ENCODE data around the gene PTPRR.

The PTPRR gene

DNA sequence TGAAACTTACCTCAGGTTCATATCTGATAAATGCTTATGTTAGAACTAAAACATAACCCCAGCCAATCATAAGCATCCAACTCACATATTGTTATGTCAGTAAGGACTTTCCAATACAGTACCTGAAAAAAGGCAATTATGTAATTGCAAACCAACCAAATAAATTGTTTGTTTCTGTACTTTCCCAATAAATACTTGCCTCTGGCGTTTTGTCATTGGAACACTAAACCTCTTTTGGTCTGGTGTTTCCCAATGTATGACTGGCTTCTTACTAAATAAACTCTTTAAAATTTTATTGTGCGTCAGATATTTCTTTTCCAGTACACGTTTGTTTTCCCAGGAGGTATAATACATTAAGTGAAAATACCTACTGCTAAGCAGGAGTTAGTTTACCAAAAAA, 276.6 kb downstream of the PTPRR start:
- DNase-seq (ENCODE audit: low spot score), result no peak

DNA sequence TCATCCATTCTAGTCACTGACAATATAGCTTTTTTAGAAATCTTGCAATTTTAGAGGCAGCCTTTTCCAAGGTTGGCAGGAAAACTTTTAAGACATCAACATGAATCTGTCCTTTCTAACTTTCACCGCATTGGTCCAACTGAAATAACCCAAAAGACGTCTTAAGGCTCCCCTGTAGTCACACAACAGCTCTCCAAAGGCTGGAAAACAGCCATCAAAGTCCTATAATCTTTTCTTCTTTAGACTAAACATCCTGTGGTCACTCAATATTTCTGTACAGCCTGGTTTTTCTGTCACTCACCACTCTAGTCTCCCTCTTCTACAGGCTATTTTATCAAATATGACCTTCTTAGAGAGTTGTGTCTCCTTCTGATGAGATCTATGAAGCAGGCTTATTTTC, 278.8 kb downstream of the PTPRR start:
- no peak for DNase-seq (ENCODE audit: low spot score)

DNA sequence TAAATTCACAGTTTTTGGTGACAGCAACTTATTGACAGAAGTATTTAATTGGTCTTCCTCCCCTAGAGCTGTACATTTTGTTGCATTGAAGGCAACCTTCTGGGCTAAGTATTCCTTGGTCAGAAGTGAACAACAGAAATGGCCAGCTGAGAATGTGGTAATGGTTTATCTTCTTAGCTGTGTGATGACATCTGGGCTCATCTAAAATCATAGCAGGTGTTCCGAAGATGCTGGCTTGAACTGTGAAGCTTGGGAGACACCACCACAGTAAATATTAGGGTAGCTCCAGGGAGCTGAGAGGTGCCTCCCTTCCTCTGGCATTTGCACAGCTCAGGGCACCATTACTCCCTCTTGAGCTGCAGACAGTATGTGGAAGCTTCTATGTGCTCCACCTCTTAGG, 279.6 kb downstream of the PTPRR start:
- no peak for DNase-seq (ENCODE audit: low spot score)

DNA sequence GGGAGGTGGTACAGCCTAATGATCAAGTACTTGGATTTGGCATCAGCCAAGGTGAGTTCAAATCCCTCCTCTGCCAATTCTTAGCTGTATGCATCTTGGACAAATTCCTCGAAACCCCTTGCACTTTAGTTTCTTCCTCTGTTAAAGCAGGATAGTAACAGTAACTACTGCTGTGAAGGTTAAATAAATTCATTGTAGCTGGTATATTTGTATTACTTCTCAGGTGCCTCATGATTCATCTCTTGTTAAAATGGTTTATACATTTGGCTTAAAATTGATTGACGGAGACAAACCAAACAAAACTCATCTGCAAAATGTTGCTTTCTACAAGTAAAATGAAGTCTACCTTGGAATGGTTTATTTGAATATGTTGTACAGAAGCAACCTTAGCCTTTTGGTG, 281.0 kb downstream of the PTPRR start:
- DNase-seq (ENCODE audit: low spot score), result no peak

DNA sequence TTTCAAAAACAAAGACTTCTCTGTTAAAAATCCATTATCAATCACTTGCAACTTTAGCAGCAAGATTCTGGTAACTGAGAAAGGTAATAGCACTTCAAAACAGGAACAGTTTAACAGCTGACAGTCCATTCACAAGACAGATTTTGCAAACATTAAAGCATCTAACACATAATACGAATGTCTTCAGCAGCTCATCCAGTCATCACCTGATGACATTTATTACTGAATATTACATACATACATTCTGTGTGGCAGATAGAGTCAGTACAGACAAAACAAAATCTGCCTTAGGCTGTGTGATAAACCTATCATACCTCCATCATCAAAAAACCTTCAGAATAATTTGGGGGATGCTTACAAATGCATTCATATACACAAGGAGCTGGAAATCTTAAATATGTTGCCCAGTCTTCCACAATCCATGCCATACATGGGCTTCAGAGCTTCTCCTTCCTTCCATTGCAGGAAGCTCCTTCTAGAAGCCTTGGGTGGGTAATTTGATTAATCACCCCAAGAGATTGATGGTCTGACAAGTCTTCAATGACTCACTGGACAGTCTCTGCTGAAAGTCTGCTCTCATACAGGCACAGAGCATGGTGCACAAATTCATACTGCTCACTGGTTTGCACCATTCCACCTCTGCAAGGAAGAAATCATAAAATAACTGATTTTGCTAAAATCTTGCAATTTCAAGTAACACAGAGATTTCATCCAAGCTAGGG, 281.7 kb downstream of the PTPRR start:
- no peak for DNase-seq (ENCODE audit: low spot score)

DNA sequence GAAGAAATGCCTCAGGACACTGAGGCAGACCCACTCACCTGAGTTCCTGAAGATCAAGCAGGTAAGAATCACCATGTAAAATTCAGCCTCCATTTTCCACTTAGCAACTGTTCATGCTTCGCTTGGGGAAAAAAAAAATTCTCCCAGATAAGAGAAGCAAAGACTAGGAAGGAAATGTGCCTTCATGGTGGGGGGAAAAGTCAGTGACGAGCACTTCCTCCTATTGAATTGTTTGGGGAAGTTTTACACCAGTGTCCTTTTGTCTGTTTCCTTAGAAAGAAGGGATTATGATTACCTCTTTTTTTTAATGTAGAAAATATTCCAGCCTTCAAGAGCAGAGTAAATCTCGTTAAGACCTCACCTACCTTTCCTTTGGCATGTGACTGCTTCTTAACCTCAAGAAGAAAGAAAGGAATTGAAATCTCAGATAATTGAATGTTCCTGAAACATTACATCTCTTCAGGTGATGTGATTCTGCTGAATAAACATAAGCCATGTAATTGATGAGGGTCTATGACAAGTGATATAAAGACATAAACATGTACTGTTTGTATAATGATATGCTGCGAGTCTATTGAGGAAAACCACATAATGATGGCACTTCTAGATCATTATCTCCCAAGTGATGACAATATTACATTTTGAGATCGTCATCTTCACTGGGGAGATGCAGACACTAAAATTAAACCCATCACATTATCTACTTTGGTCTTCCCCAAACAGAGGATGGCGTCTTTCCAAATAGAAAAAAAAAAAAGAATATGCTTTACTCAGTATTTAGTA, 283.0 kb downstream of the PTPRR start, which contains the start of gene PTPRB:
Gene PTPRB (minus strand): TSS at position 127 of the 783 bp plus-strand sequence. CDS start 34 bp downstream, at position 93.
- no peak for DNase-seq (ENCODE audit: low spot score)

DNA sequence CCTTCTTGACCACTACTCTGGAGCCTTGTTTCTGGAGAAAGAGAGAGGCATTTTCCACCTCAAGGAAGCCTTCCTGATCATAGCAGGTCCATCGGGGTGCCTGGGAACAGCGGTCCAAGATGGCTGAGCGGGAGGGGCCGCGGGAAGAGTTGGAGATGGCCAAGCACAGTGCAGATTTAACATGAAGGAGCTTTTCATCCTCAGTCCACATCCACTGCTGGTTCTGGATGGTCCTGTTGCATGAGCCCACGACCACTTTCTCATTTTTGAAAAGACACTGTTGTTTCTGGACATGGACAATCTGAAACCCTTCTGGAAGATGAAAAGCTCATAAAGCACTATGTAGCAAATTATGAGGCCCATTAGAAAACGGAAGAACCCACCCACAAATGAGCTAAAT, 284.8 kb downstream of the PTPRR start:
- DNase-seq (ENCODE audit: low spot score), result no peak

DNA sequence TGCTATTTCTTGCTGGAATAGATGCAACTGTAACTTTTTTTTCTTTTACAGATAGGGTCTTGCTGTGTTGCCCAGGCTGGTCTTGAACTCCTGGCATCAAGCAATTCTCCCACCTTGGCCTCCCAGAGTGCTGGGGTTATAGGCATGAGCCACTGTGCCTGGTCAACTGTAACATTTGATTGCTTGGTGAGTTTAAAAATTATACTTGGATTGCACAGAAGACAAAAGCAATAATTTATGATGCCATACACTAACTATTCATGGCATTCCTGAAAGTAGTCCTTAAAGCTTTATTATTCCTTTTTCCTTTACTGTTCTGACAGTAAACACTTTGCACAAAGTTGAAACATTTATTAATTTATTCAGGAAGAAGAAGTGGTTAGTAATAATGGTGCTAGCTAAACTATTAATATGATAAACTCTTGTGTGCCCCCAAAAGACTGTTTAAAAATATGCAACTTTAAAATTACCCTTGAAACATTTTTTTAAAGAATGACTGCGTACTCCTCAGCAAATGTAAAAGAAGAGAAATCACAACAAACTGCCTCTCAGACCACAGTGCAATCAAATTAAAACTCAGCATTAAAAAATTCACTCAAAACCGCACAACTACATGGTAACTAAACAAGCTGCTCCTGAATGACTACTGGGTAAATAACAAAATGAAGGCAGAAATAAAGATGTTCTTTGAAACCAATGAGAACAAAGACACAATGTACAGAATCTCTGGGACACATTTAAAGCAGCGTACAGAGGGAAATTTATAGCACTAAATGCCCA, 291.6 kb downstream of the PTPRR start:
- no peak for DNase-seq (ENCODE audit: low spot score)

DNA sequence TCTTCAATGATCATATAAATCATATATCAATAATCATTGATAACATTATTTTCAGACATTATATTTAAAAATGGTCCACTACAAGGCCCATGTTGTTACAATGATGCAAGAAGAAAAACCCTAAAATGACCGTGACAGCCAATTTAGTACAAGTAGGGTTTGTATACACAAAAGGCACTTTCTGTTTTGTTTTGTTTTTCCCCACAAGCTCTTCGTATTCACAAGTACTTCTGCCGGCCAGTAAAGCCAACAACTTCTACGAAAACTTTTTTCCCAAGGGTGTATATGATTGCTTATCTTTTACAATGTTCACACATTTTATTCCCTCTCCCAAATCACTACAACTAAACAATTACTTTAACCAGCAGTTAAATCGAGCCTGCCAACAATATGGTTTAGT, 292.9 kb downstream of the PTPRR start:
- DNase-seq (ENCODE audit: low spot score), result no peak

DNA sequence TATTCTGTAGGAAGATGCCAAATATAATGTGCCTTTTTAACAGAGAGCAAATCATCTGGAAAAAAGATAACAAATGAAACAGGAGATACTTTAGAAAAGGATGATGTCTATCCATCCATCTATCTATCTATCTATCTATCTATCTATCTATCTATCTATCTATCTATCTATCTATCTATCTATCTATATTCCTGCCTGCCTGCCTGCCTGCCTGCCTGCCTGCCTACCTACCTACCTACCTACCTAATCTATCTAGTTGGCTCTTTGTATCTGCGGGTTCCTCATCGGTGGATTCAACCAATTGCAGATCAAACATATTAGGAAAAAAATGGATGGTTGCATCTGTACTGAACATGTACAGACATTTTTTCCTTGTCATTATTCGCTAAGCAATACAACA, 294.4 kb downstream of the PTPRR start:
- DNase-seq (ENCODE audit: low spot score), result no peak

DNA sequence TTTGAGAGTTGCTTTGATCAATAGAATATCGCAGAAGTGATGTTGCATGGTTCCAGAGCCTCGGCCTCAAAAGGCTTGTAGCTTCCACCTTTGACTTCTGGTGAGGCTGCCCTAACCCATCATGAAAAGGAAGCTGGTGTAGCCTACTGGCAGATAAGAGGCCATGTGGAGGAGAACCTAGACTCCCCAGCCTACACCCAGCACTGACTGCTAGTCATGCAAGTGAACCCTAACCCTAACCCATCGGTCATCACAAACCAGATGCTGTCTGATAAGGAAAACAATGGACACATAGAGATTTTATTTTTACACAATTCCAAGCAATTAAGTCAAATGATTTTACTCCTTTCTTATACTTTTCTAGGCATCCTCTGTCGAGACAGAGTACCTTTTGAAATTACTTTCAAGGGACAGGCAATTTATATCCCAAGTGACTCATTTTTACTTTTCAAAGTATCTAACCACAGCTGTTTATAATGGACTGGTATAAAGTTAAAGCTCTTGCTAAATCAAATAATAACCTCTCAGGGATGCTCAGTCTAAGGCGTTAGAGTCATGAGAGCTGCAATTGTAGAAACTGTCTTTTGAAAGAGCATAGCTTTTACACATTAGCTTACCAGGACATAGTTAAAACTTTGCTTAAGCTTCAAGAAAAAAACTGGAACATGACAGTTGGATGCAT, 300.9 kb downstream of the PTPRR start:
- DNase-seq (ENCODE audit: low spot score), result no peak

DNA sequence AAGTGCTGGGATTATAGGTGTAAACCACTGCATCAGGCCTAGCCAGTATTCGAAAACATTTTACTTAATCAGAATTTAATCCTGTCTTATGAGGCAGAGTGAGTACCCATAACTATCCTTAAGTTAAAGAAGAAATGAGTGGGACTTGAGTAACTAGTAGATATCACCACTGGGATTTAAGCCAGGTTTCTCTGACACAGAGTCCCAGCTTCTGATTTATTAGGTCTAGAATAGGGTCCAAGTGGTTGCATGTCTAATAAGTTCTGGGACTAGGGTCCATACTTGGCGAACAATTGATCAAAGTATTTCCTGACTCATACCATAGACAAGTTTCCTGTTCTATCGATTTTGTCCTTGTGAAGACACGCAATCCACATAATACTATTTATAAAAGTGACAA, 302.2 kb downstream of the PTPRR start:
- no peak for DNase-seq (ENCODE audit: low spot score)

DNA sequence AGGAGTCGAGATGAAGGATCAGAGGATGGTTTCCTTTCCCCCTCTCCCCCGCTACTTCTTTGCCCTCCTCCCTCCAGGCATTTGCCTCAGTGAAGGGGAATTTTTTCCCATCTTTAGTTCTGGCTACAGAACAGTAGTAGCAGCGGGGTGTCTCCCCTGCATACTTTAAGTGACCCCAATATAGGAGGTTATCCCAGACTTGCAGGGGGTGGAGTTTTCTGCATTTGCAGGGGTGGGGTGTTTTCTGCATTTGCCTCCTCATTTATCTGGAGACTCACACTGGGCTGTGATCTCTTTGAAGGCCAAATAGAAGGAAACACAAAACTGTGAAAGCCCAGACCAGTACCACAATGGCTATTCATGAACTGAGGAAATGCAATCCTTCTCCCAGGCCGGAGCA, 303.1 kb downstream of the PTPRR start:
- DNase-seq (ENCODE audit: low spot score), result no peak

DNA sequence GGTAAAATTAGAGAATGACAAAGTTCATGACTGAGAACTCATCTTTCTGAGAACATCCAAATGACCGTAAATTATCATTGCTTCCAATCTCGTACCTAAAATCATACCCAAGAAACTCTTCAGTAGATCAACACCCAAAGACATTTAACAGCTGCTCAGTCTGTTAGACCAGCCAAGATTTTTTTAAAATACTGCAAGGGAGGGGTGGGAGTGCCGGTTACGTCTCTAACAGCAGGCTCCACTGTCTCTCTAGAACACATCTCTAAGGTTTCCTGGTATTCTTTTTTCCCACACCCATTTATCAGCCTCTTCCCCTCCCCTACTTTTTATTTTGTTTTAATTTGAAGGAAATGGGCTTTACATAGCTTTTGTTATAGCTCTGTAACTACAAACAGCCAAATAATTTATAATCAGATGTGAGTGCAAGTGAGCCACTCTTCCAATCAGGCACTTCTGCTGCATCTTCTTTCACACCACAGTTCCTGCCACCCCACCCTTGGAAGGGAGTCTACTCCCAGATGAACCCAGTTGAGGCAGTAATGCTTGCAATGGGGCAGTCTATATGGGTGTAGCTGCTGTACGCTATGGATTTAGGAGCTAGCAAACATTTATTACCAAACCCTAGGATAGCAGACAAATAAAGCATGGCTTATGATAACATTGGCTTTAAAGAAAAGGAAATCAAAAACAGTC, 305.2 kb downstream of the PTPRR start:
- no peak for DNase-seq (ENCODE audit: low spot score)

DNA sequence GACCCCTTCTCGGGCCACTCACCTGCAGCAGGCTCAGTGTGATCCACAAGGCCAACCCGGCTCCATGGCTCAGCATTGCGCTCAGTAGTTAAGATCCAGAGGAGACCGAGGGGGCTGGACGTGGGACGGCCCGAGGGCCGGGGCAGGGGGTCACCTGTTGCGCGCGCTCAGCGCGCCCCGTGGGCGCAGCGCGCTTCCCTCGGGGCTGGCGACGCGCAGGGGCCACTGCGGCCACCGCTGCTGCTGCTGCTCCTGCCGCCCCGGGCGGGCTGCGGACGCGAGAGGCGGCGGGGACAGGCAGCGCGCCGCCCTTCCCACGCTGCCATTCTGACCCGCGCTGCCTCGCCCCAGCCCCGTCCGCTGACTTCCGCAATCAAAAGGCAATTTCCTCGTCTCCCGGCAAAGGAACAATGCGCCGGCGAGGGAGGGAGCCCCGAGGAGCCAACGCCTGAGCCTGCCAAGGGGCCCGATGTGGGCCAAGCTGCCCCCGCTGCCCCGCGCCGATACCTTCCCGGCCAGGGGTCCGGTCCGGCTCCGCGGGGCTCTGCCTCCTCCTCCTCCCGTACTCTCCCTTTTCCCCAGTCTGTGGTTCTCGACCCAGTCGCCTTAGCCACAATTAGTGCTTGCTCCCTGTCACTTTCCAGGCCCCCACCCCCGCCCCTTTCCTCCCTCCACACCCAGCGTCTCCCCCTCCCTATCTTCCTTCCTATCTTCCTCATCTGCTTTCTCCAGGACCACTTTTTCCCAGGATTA, 310.6 kb downstream of the PTPRR start:
- DNase-seq (ENCODE audit: low spot score), result no peak

DNA sequence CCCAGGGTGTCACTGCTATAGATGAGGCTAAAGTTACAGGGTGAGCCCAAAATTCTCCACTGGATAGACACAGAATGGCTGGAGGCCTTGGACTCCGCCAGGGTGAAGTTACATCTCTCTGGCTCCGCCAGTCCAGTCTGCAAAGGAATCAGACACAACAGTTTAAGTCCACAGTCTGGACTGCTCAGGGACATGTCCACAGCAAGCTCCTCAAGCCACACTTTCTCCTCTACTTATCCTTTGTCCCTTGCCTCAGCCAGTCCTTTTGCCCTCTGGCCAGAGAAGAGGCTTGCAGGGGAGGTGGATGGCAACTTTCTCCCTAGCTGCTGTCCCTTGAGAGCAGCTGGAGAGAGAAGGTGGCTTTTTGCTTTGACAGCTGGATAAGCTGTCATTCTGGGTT, 311.3 kb downstream of the PTPRR start:
- DNase-seq (ENCODE audit: low spot score), result no peak

DNA sequence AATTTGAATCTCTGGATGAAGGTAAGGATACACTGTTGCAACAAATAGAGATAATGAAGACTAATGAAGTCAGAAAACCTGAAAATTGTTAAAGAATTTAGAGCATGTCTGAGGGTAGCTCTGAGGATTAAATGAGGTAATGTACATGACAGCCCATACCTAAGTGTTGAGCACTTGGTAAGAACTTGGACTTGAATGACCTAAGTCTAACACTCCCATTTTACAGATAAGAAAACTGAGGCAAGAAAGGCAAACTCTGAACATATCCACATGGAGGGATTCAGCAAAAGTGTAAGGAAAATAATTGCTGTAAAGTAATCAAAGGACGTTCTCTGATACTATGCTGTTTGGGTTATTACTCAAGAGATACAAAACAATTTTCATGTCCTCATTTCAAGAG, 312.4 kb downstream of the PTPRR start:
- no peak for DNase-seq (ENCODE audit: low spot score)

DNA sequence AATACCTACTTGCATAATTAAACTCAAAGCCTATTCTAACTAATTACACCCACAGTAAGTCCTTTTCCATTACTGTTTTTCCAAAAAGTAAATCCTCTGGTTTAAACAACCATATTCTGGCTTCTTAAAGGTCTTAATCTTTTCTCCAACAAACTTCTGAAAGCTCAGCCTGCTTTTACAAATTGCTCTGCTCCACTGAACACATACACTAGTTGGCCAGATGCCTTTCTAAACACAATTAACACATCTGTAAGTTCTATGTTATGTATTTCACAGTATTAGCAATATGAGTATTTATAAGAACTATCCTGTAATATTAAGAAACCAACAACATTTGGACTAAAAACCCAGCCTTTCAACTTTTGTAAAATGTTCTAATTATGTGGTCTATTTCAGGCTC, 313.4 kb downstream of the PTPRR start:
- DNase-seq (ENCODE audit: low spot score), result no peak

DNA sequence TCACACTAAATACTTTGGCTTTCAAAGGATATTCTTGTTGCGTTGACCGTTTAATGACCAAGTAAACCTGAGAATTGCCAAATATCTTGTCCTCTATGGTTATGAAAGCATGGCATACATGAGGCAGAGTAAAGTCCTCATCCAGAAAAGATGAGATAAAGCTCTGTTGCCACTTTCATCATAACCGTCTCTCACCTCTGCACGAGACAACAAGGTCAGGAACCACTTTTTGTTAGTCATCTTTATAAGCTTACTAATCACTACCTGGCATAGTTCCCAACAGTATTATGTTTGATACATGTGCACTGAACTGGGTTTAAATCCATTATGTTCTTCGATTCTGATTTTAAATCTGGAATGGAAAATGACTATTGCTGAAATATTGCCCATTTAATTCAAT, 314.6 kb downstream of the PTPRR start:
- no peak for DNase-seq (ENCODE audit: low spot score)

DNA sequence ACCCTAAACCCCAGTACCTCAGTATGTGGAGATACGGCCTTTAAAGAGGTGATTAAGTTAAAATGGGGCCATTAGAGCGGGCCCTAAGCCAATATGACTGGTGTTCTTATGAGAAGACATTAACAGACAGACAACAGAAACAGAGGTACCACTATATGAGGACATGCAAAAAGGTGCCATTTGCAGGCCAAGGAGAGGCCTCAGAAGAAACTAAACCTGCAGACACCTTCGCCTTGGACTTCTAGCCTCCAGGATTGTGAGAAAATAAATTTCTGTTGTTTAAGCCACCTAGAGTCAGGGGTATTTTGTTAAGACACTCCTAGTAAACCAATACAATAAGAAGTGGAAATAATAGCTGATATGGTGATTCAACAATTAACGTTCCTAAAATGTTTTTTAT, 315.9 kb downstream of the PTPRR start:
- DNase-seq (ENCODE audit: low spot score), result no peak

DNA sequence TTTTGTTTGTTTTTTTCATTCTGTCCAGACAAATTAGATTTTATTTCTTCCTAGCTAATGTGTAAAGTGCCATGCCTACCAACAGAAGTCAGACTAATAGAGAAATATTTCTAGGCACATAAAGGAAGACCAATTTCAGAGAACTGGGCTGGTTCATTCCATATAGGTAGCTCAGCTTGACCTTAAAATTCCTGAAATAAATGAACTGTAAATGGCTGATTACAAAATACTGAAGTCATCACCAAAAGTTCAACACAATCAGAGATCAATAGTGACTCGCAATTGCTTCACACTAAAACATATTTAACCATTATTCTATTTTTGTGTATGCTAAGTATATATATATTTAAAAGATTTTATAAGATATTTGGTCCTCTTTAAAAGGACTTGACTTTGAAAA, 317.5 kb downstream of the PTPRR start:
- no peak for DNase-seq (ENCODE audit: low spot score)

Data from hematopoietic multipotent progenitor cell treated with erythropoietin and hydrocortisone succinate and interleukin-3 and kit ligand, for 15 days (in vitro differentiated cells).